Astrocyte (in vitro differentiated cells and primary cell): ENCODE results near the gene EML6. TPM values are rescaled to one million over a fixed set of nuclear protein-coding genes. Genes with fewer than 3 reads are reported as not detected.

ENCODE experiments used
- DNase-seq: peaks from one replicate; pipeline ENCODE4 v3.0.0-alpha.2; 2010; ENCODE audit warnings: low read depth
- FAIRE-seq: peaks from 2 replicates; lab custom pipeline; 2011; peaks lifted over from hg19 to GRCh38; lab: Jason Lieb, UNC
- H2AFZ ChIP-seq: 2 replicates; pipeline ENCODE4 v1.6.0; 2012; ENCODE audit warnings: low read depth, low read length, inconsistent platforms
- H3K27ac ChIP-seq: 2 replicates; pipeline ENCODE4 v1.5.1; 2011; ENCODE audit warnings: low read depth, low read length, inconsistent platforms
- H3K27me3 ChIP-seq: 2 replicates; pipeline ENCODE4 v1.6.0; 2011; ENCODE audit warnings: low read length, inconsistent platforms; ENCODE audit not compliant: insufficient read depth
- H3K36me3 ChIP-seq: 2 replicates; pipeline ENCODE4 v1.5.1; 2011; ENCODE audit warnings: low read length, inconsistent platforms; ENCODE audit not compliant: insufficient read depth
- H3K4me1 ChIP-seq: 2 replicates; pipeline ENCODE4 v1.5.1; 2011; ENCODE audit warnings: low read length, inconsistent platforms; ENCODE audit not compliant: insufficient read depth
- H3K4me2 ChIP-seq: 2 replicates; pipeline ENCODE4 v1.6.0; 2012; ENCODE audit warnings: low read length, inconsistent platforms
- H3K4me3 ChIP-seq: 2 replicates; pipeline ENCODE4 v1.5.1; 2011; ENCODE audit warnings: low read depth, mild to moderate bottlenecking, low read length, inconsistent platforms; ENCODE audit not compliant: insufficient read depth
- H3K79me2 ChIP-seq: 2 replicates; pipeline ENCODE4 v1.6.0; 2012; ENCODE audit warnings: mild to moderate bottlenecking, low read length, inconsistent platforms; ENCODE audit not compliant: insufficient read depth
- H3K9ac ChIP-seq: 2 replicates; pipeline ENCODE4 v1.6.0; 2012; ENCODE audit warnings: mild to moderate bottlenecking, low read length, inconsistent platforms
- H3K9me3 ChIP-seq: 2 replicates; pipeline ENCODE4 v1.5.1; 2012; ENCODE audit warnings: low read depth, mild to moderate bottlenecking, low read length, inconsistent platforms; ENCODE audit not compliant: insufficient read depth
- H4K20me1 ChIP-seq: 2 replicates; pipeline ENCODE4 v1.6.0; 2012; ENCODE audit warnings: low read length, inconsistent platforms; ENCODE audit not compliant: insufficient read depth
- H3K27ac Mint-ChIP-seq: one replicate; pipeline ENCODE4 v1.8.0; 2021; ENCODE audit warnings: mild to moderate bottlenecking, mixed read lengths; ENCODE audit not compliant: unreplicated experiment
- H3K27me3 Mint-ChIP-seq: one replicate; pipeline ENCODE4 v1.8.0; 2021; ENCODE audit warnings: low read depth, mixed read lengths; ENCODE audit not compliant: unreplicated experiment
- H3K36me3 Mint-ChIP-seq: one replicate; pipeline ENCODE4 v1.8.0; 2021; ENCODE audit warnings: low read depth, mixed read lengths; ENCODE audit not compliant: unreplicated experiment
- H3K4me1 Mint-ChIP-seq: one replicate; pipeline ENCODE4 v1.8.0; 2021; ENCODE audit warnings: low read depth, mixed read lengths; ENCODE audit not compliant: unreplicated experiment
- H3K4me3 Mint-ChIP-seq: one replicate; pipeline ENCODE4 v1.8.0; 2021; ENCODE audit warnings: mild to moderate bottlenecking, moderate library complexity, mixed read lengths; ENCODE audit not compliant: unreplicated experiment
- H3K9me3 Mint-ChIP-seq: one replicate; pipeline ENCODE4 v1.8.0; 2021; ENCODE audit warnings: mild to moderate bottlenecking, mixed read lengths; ENCODE audit not compliant: unreplicated experiment
- EZH2 ChIP-seq: IDR thresholded peaks from 2 replicates; pipeline ENCODE4 v1.6.1; 2012; ENCODE audit warnings: mild to moderate bottlenecking, low read length, inconsistent platforms; ENCODE audit not compliant: insufficient read depth
- total RNA-seq: library from RNA; stranded (reverse); gene quantifications from 2 replicates; pipeline ENCODE4 v1.2.1, GENCODE V29; 2021
- TF ChIP-seq, protein P1 (sequence below): IDR thresholded peaks from 2 replicates; pipeline ENCODE4 v1.5.1; 2011; ENCODE audit warnings: low read depth, mild to moderate bottlenecking, inconsistent platforms, low read length, moderate library complexity; ENCODE audit not compliant: insufficient read depth

The EML6 gene
- total RNA-seq, 1 donor from 2014 or later: 0.23 TPM

DNA sequence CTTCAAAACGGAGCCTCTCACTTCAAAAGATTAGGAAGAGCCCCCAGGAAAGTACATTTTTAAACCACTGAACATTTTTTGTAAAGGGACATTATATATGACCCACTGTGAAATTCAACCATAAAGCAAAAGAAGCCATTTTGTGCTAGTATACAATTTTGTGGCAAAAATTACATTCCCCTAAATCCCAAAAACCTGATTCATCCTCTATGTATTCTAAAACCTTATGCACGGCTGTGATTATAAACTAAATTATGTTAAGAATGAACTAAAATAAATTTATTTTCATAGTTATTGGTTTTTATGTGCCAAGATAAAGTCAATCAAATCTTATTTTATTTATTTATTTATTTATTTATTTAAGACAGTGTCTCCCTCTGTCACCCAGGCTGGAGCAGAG, 278.3 kb downstream of the EML6 start:
- Mint-ChIP-seq H3K9me3 (no peaks in the 10 kb centered on the region), H3K36me3 (no peaks in the 10 kb centered on the region), H3K4me1 (peaks cover 44% of the 10 kb centered on the region), H3K27ac (no peak overlapping the region), H3K4me3 (no peak overlapping the region), H3K27me3 (no peaks in the 10 kb centered on the region)
- Histone ChIP-seq H3K4me1 (peaks cover 20% of the 10 kb centered on the region), H3K4me2 (no peak overlapping the region), H2AFZ (no peak overlapping the region), H3K27me3 (no peaks in the 10 kb centered on the region), H3K36me3 (no peaks in the 10 kb centered on the region), H3K4me3 (no peak overlapping the region), H3K79me2 (peaks cover 100% of the 10 kb centered on the region), H3K9ac (no peak overlapping the region), H4K20me1 (peaks cover 99% of the 10 kb centered on the region), H3K27ac (no peak overlapping the region), H3K9me3 (no peaks in the 10 kb centered on the region)
- no peak for DNase-seq
- FAIRE-seq: no peak
- TF ChIP-seq, protein P1, sequence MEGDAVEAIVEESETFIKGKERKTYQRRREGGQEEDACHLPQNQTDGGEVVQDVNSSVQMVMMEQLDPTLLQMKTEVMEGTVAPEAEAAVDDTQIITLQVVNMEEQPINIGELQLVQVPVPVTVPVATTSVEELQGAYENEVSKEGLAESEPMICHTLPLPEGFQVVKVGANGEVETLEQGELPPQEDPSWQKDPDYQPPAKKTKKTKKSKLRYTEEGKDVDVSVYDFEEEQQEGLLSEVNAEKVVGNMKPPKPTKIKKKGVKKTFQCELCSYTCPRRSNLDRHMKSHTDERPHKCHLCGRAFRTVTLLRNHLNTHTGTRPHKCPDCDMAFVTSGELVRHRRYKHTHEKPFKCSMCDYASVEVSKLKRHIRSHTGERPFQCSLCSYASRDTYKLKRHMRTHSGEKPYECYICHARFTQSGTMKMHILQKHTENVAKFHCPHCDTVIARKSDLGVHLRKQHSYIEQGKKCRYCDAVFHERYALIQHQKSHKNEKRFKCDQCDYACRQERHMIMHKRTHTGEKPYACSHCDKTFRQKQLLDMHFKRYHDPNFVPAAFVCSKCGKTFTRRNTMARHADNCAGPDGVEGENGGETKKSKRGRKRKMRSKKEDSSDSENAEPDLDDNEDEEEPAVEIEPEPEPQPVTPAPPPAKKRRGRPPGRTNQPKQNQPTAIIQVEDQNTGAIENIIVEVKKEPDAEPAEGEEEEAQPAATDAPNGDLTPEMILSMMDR: no peak
- TF ChIP-seq EZH2: no peak

DNA sequence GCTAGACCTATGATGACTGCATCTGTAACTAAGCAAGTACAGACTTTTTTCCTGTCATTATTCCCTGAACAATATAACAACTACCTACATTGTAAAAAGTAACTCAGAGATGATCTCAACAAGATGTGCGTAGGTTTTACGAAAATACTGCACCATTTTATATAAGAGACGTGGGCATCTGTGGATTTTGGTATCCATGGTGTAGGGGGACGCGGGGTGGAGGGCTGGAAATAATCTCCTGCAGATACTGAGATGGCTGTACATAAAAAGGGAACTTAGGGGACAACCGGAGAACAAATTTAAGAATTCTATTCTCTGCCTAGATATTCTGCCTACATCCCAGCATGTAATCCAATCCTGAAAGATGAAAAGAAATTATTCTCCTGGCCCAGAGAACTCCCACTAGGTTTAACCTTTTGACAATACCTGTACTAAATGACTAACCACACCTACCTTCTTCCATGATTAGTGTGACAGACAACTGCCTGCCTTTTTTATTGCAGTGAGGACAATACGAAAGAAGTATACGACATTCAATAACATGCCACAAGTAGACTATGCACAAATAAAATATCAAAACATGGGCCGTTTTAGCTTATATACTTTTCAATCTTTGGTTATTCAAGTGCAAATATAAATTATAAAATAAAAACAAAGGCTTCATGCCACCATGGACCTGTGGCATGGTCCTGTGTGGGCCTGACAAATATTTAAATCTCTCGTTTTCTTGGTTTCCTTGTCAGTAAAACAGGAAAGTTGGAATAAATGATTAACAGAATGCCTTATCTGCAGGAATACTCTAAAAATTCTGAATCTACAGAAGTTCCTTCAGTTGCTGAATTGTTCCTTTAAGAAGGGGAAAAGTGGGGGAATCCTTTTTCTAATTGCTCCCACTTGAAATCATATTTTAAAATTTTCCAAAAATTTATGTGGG, 280.5 kb downstream of the EML6 start:
- Histone ChIP-seq H3K36me3 (no peaks in the 10 kb centered on the region), H3K4me1 (peaks cover 13% of the 10 kb centered on the region), H2AFZ (no peak overlapping the region), H3K4me2 (no peak overlapping the region), H3K4me3 (no peak overlapping the region), H3K27me3 (no peaks in the 10 kb centered on the region), H4K20me1 (peaks cover 99% of the 10 kb centered on the region), H3K79me2 (peaks cover 100% of the 10 kb centered on the region), H3K9me3 (no peaks in the 10 kb centered on the region), H3K27ac (no peak overlapping the region), H3K9ac (no peak overlapping the region)
- Mint-ChIP-seq H3K27ac (peak overlapping the region; percentile 6), H3K4me3 (no peak overlapping the region), H3K4me1 (peaks cover 47% of the 10 kb centered on the region), H3K36me3 (no peaks in the 10 kb centered on the region), H3K27me3 (no peaks in the 10 kb centered on the region), H3K9me3 (no peaks in the 10 kb centered on the region)
- FAIRE-seq: no peak
- no peak for DNase-seq
- no peak for TF ChIP-seq EZH2
- TF ChIP-seq, protein P1: no peak

GRCh38 chr2:55006306-55006705, 282.8 kb downstream of the EML6 start:
- H4K20me1 ChIP-seq: peaks cover 99% of the 10 kb centered on the region
- no peaks in the 10 kb centered on the region for H3K9me3 ChIP-seq
- H3K4me1 ChIP-seq: peaks cover 17% of the 10 kb centered on the region
- H3K36me3 Mint-ChIP-seq: no peaks in the 10 kb centered on the region
- H3K27me3 Mint-ChIP-seq: no peaks in the 10 kb centered on the region
- no peak overlapping the region for H3K27ac Mint-ChIP-seq
- no peak for TF ChIP-seq EZH2
- TF ChIP-seq, protein P1: no peak
- no peak overlapping the region for H2AFZ ChIP-seq
- H3K27ac ChIP-seq: no peak overlapping the region
- no peak overlapping the region for H3K4me3 ChIP-seq
- no peak overlapping the region for H3K4me3 Mint-ChIP-seq
- no peak for FAIRE-seq
- peaks cover 100% of the 10 kb centered on the region for H3K79me2 ChIP-seq
- no peak for DNase-seq
- H3K9ac ChIP-seq: no peak overlapping the region
- no peaks in the 10 kb centered on the region for H3K9me3 Mint-ChIP-seq
- no peaks in the 10 kb centered on the region for H3K27me3 ChIP-seq
- H3K4me2 ChIP-seq: no peak overlapping the region
- no peaks in the 10 kb centered on the region for H3K36me3 ChIP-seq
- H3K4me1 Mint-ChIP-seq: peaks cover 48% of the 10 kb centered on the region
